NCI-H1436 (cell line): ENCODE results near the gene WIF1.

ENCODE experiments used
- DNase-seq: peaks from one replicate; lab custom pipeline; 2025; lab: John Stamatoyannopoulos, UW

WIF1 gene

DNA sequence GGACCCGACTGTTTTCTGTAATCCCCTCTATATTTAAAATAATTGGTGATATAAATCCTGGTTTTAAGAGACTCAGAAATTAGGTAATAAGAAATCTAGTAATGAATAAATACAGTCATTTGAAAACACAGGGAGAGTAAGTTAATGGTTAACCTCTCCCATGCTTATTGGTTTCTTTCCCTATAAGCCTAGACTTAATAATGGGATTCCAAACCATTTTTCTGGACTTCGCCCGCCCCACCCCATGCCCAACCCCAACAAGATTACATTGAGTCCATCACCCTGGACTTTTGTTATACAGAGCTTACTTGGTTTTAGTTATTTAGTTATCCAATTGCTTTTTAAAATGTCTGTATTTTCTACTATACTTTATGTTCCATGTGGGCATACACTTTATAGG is 98.7 kb downstream of the WIF1 start:
- DNase-seq = no peak

GRCh38 chr12:65019696-65020234 is 101.3 kb downstream of the WIF1 start:
- DNase-seq = no peak

- DNase-seq = no peak
These were observed 104.0 kb downstream of the WIF1 start for GRCh38 chr12:65016881-65017650.

DNA sequence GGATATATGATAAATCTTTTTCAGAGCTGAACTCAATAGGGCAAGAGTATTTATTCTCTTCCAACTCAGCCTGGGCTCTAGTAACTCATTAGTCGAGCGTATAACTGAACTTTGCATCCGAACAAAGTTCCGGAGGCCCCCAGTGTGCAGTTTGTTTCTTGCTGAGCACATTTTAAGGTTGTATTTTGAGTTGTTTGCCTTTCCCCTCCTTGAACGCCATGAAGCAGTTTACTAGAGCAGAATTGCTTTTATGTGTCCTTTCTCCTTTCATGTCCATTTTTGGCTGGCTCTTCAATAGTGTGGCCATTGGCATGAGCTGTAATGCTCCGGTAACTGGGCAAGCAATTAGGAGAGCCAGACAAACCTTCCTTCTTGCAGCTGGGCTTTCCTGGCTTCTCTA is 105.3 kb downstream of the WIF1 start:
- no peak for DNase-seq

DNA sequence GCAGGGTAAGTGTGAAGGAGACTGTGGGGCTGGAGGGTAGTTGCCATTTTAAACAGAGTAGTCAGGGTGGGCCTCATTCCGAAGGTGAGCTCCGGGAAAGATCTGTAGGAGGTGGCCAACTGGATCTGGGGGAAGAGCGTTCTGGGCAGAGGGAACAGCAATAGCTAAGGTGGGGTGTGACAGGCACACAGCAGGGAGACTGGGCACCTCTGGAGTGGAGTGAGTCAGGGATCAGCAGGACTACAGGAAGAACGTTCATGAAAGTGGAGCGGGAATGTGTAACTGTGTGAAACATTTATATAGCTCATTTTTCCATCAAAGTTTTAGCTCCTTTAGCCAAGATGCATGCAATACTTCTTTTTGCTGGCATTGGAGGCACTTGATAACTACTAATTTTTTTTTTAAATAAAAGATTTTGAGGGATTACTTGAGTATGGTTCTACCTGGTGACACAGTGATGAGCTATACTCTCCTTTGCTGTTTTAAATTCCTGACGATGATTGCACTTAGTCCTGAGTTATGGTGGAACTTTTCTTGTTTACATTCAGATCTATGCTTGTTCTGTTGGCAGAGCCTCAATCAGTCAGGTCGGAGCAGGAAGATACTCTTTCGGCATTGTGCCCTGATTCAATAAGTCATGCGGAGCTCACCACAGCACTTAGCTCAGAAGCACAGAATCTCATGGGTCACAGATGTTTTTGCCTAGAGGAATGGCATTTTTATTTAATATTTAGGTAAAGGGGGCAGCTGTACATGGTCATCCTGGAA is 106.4 kb downstream of the WIF1 start:
- no peak for DNase-seq

DNA sequence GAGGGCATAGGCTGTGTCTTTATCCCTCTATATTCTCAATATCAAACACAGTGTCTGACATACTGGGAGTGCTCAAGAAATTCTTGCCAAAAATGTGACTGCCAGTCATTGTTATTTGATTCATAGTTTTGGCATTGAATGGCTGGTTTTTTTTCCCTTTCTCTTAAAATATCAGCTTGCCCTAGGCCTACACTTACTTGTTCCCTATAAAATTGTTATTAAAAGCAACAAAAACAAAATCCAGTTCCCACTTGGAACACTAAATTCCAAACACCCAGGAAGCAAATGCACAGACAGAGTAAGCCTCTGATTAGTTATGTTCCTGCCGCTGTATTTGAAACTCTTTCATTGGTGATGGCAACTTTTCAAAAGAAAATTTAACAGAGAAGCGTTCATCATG is 110.7 kb downstream of the WIF1 start:
- DNase-seq = no peak

- DNase-seq = no peak
These were observed 115.4 kb downstream of the WIF1 start for GRCh38 chr12:65005716-65006115.

DNA sequence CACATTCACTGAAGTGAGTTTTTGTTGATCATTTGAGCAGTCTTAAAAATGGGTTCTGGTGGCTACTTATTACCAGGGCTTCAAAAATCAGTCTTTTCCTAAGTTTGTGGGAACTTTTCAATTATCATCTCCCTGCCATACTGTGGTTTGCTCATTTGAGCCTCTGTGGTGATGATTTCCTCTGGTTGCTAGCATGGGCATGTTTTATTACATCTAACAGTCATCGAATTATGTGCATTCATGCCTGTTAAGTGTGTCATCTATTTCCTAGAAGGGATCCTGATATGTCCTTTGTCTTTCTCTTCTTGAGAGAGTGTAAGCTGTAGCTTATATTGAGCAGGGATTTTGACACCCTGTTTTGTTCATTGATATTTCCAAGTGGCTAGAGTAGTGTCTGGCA is 116.8 kb downstream of the WIF1 start:
- DNase-seq = no peak
